GM12864 (cell line): ENCODE measurements around the gene PLEKHA6.

Source experiments
- DNase-seq: peaks from one replicate; pipeline ENCODE4 v3.0.0-alpha.2; 2011; ENCODE audit warnings: low read depth
- H3K4me3 ChIP-seq: 2 replicates; pipeline ENCODE4 v1.5.1; 2011; ENCODE audit warnings: mild to moderate bottlenecking, low read depth, low read length, control low read depth
- CTCF ChIP-seq: IDR thresholded peaks from 2 replicates; pipeline ENCODE4 v1.5.1; 2011; ENCODE audit warnings: low read depth, mild to moderate bottlenecking, moderate library complexity, low read length, control low read depth, inconsistent platforms; ENCODE audit errors: missing control alignments

Gene PLEKHA6

GRCh38 chr1:204307334-204307883 lies 52.3 kb downstream of the PLEKHA6 start:
- DNase-seq: no peak
- no peak overlapping the region for H3K4me3 ChIP-seq
- no peak for TF ChIP-seq CTCF

GRCh38 chr1:204306076-204306475 lies 53.7 kb downstream of the PLEKHA6 start:
- H3K4me3 ChIP-seq: no peak overlapping the region
- TF ChIP-seq CTCF: no peak
- DNase-seq: no peak

DNA sequence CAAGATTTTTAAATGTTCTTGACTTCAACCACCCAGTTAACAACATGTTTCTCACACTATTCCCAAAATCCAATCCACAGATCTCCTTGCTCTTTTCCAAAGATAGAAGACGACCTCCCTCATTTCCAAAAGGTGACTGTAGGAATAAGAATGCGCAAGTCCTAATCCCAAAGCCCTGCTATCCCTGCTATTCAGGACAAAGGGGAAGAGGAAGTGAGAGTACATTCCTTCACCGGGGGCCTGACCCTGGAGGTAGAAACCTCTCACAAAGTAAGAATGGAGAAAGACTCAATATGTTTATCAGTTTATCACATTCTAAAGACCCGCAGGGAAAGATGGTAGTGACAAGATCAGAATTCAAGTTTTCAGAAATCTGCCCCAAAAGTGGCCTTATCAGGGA lies 55.7 kb downstream of the PLEKHA6 start:
- DNase-seq: no peak
- no peak for TF ChIP-seq CTCF

DNA sequence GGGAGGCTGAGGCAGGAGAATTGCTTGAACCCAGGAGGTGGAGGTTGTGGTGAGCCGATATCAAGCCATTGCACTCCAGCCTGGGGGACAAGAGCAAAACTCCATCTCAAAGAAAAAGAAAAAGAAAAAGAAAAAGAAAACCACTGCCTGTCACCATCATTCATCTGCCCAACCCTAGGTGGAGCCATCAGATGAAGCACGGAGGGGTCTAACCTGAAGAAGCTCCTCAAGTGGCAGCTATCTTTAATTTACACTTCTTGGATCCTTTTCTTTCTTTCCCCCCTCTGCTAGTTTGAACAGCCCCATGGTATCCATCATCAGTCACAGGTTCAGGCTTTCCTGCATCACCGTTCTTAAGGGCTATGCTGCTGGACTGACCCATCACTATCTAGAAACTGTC lies 57.0 kb downstream of the PLEKHA6 start:
- no peak overlapping the region for H3K4me3 ChIP-seq
- no peak for DNase-seq
- TF ChIP-seq CTCF: no peak

More for the DNA sequence above, 55.7 kb downstream of the PLEKHA6 start:
- H3K4me3 ChIP-seq: no peak overlapping the region

GRCh38 chr1:204301171-204301957 lies 58.4 kb downstream of the PLEKHA6 start:
- no peak for DNase-seq
- no peak overlapping the region for H3K4me3 ChIP-seq
- TF ChIP-seq CTCF: no peak

GRCh38 chr1:204299814-204300365 lies 59.8 kb downstream of the PLEKHA6 start:
- DNase-seq: no peak
- H3K4me3 ChIP-seq: no peak overlapping the region
- TF ChIP-seq CTCF: no peak
